Mucosa of stomach (tissue), 1 donor: ENCODE measurements around the gene EID1.
A peak's percentile ranks its signal among the peaks of the same experiment; 100 is the strongest.
"Not testable (repeated sequence)": the region's sequence is repeated elsewhere in the genome, so short reads cannot be mapped to it uniquely, and the experiment has no call there.

Source experiments
- H3K27me3 ChIP-seq: one replicate; pipeline ENCODE4 v1.7.0; 2013; ENCODE audit warnings: mild to moderate bottlenecking, low read length; ENCODE audit not compliant: control insufficient read depth, insufficient read depth
- H3K36me3 ChIP-seq: one replicate; pipeline ENCODE4 v1.7.0; 2013; ENCODE audit warnings: low read length; ENCODE audit not compliant: control insufficient read depth, insufficient read depth
- H3K4me1 ChIP-seq: one replicate; pipeline ENCODE4 v1.7.0; 2013; ENCODE audit warnings: mild to moderate bottlenecking, low read length; ENCODE audit not compliant: control insufficient read depth, insufficient read depth
- H3K4me3 ChIP-seq: one replicate; pipeline ENCODE4 v1.7.0; 2013; ENCODE audit warnings: low read length
- H3K9ac ChIP-seq: one replicate; pipeline ENCODE4 v1.7.0; 2013; ENCODE audit warnings: mild to moderate bottlenecking, low read length, moderate library complexity
- H3K9me3 ChIP-seq: one replicate; pipeline ENCODE4 v1.7.0; 2013; ENCODE audit warnings: mild to moderate bottlenecking, low read length, moderate library complexity; ENCODE audit not compliant: control insufficient read depth
- donor health status: Pancreatic carcinoma.

The EID1 gene, protein sequence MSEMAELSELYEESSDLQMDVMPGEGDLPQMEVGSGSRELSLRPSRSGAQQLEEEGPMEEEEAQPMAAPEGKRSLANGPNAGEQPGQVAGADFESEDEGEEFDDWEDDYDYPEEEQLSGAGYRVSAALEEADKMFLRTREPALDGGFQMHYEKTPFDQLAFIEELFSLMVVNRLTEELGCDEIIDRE

DNA sequence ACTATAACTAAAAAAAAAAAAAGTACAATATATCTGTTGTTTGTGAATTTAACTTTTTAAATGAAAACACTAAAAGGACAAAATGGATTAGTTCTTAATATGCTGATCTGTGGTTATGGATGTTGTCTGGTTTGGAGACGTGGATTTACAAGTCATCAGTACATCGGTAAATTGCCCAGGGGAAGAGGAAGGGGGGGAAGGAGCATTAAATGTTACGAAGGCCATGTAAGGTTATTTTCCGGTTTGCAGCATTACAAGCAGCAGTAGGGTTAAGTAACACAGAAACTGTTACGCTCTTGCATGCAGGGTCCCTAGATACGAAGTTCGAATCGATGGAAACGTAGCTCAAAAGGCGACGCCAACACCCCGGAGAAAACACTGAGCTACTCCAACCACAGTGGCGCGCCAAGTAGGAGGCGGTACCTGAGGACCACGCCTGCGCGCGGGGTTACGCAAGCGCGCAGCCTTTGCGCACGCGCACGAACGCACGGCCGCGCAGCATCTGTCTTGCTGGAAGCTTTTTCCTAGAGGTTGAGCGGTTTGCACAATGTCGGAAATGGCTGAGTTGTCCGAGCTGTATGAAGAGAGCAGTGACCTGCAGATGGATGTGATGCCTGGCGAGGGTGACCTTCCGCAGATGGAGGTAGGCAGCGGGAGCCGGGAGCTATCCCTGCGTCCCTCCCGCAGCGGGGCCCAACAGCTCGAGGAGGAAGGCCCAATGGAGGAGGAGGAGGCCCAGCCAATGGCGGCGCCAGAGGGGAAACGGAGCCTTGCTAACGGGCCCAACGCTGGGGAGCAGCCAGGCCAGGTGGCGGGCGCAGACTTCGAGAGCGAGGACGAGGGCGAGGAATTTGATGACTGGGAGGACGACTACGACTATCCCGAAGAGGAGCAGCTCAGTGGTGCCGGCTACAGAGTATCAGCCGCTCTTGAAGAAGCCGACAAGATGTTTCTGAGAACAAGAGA is at the start of gene EID1:
TSS of gene EID1 (plus strand) at position 505 of the 966 bp plus-strand sequence. CDS start at position 548, 43 bp downstream.
- H3K9ac ChIP-seq = peak within 1 kb of the TSS; percentile 87
- no peaks in the 10 kb centered on the region for H3K27me3 ChIP-seq
- H3K9me3 ChIP-seq = no peaks in the 10 kb centered on the region
- H3K4me1 ChIP-seq = peaks cover 6% of the 10 kb centered on the region
- peak within 1 kb of the TSS; percentile 89 for H3K4me3 ChIP-seq
- H3K36me3 ChIP-seq = no peaks in the 10 kb centered on the region

DNA sequence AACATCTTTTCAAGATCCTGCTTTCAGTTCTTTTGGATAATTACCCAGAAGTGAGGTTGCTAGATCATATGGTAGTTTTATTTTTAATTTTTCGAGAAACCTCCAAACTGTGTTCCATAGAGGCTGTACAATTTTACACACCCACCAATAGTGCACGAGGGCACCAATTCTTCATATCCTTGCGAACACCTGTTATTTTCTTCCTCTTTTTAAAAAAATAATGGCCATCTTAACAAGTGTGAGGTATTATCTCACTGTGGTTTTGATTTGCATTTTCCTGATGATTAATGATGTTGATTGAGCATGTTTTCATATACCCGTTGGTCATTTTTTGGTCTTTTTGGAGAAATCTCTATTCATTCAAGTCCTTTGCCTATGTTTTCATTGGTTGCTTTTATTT is 49.5 kb upstream of the EID1 start:
- H3K9me3 ChIP-seq = no peaks in the 10 kb centered on the region
- H3K4me3 ChIP-seq = no peak overlapping the region
- no peak overlapping the region for H3K9ac ChIP-seq
- no peaks in the 10 kb centered on the region for H3K4me1 ChIP-seq
- no peaks in the 10 kb centered on the region for H3K27me3 ChIP-seq
- H3K36me3 ChIP-seq = no peaks in the 10 kb centered on the region

DNA sequence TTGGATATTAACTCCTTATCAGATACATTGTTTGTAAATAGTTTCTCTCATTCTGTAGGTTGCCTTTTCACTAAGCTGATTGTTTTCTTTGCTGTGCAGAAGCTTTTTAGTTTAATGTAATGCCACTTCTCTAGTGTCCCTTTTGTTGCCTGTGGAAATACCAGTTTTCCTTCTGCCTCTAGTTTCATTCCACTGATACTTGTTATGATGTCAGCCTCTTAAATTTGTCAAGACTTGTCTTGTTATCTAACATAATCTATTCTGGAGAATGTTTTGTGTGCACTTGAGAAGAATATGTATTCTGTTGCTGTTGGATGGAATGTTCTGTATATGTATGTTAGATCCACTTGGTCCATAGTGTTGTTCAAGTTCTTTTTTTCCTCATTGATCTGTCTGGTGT is 49.0 kb upstream of the EID1 start:
- Histone ChIP-seq H3K9ac (no peak overlapping the region), H3K36me3 (no peaks in the 10 kb centered on the region), H3K4me1 (no peaks in the 10 kb centered on the region), H3K4me3 (no peak overlapping the region), H3K27me3 (no peaks in the 10 kb centered on the region), H3K9me3 (no peaks in the 10 kb centered on the region)

DNA sequence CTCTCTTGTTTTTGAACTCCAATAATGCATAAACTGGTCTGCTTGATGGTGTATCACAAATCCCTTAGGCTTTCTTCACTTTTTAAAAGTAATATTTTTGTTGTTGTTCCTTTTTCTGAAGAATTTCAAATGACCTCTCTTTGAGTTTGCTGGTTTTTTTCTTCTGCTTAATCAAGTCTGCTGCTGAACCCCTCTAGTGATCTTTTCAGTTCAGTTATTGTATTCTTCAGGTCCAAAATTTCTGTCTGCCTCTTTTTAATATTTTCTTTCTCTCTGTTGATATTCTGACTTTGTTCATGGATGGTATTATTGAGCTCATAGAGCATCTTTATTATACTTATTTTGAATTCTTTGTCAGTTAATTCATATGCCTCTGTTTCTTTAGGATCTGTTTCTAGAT is 45.3 kb upstream of the EID1 start:
- Histone ChIP-seq H3K9me3 (no peaks in the 10 kb centered on the region), H3K27me3 (no peaks in the 10 kb centered on the region), H3K9ac (no peak overlapping the region), H3K4me3 (no peak overlapping the region), H3K4me1 (no peaks in the 10 kb centered on the region), H3K36me3 (no peaks in the 10 kb centered on the region)

DNA sequence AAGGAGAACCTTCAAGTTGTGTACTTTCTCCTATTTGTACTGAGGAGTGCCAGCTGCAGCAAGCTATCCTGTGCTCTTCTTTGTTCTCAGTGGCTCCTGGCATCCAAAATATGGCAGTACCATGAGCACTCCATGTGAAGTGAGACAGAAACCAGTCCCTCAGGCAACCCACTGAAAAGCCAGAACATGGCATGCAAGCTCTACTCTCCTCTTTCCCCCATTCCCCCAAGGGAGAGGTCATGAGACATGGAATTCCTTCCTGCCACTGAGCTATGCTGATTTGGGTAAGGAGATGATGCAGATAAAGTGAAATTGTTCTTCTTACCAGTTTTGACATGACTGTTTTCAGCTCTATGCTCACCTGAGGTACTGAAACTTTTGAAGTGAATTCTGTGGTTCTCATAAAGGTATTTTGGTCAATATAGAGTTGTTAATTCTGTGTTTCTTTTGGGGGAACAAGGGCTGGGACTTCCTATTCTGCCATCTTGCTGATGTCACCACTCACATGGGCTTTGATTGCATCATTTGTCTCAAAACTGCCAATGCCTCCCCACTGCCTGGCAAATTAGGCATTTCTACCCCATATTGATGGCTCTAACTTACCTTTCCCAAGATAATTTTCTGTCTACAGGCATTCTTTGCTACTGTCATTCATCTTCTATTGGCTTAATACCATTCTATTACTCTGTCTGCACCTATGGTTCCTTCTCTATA is 44.3 kb upstream of the EID1 start:
- no peaks in the 10 kb centered on the region for H3K4me1 ChIP-seq
- no peak overlapping the region for H3K9ac ChIP-seq
- no peak overlapping the region for H3K4me3 ChIP-seq
- no peaks in the 10 kb centered on the region for H3K36me3 ChIP-seq
- no peaks in the 10 kb centered on the region for H3K9me3 ChIP-seq
- H3K27me3 ChIP-seq = no peaks in the 10 kb centered on the region

DNA sequence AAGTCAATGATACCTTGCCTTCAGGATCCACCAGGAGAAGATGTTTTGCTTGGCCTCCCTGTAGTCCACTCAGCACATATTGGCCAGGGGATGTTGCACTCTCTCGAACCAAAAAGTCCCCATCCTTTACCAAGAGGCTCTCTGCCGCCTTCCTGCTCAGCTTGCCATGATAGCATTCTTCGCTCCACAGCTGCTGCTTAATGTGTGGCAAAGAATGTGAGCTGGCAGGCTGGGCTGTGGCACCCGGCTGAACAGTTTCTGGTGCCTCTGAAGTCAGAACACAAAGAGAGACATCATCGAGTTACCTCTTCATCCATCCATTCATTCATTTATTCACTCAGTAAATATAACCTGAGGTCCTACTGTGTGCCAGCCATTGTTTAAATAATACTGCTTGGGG is 43.2 kb upstream of the EID1 start:
- no peaks in the 10 kb centered on the region for H3K4me1 ChIP-seq
- H3K27me3 ChIP-seq = no peaks in the 10 kb centered on the region
- no peaks in the 10 kb centered on the region for H3K36me3 ChIP-seq

DNA sequence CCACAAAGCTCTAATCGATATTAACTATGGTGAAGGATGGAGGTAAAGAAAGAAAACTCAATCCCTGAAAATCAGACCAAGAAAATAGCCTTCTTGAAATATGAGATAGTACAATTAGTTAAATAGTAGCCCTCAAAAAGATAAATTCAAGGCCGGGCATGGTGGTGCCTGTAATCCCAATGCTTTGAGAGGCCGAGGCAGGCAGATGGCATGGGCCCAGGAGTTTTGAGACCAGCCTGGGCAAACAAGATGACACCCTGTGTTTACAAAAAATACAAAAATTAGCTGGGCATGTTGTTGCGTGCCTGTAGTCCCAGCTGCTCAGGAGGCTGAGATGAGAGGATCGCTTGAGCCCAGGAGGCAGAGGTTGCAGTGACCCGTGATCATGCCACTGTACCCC is 35.4 kb upstream of the EID1 start:
- H3K27me3 ChIP-seq = no peaks in the 10 kb centered on the region
- H3K36me3 ChIP-seq = no peaks in the 10 kb centered on the region
- H3K4me3 ChIP-seq = no peak overlapping the region
- H3K9me3 ChIP-seq = no peaks in the 10 kb centered on the region
- no peaks in the 10 kb centered on the region for H3K4me1 ChIP-seq
- no peak overlapping the region for H3K9ac ChIP-seq

More for the DNA sequence above, 43.2 kb upstream of the EID1 start:
- Histone ChIP-seq H3K9ac (no peak overlapping the region), H3K4me3 (no peak overlapping the region), H3K9me3 (no peaks in the 10 kb centered on the region)

DNA sequence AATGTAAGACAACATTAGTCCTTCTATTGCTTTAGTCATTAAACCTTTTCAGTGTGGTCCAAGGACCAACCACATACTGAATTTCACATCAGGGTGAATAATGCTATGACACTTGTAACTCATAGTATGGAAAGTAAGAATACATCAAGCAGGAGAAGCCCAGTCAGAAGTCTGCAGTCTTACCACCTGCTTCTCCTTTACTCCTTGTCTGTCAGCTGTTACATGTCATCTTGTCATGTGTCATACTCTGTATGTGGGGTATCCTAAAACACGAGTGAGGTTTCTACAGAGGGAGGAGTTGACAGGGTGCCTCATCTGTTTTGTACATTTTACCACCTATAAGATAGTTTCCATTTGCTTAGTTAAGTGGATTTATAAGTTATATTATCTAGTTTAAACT is 32.8 kb upstream of the EID1 start:
- Histone ChIP-seq H3K4me3 (no peak overlapping the region), H3K36me3 (no peaks in the 10 kb centered on the region), H3K9me3 (no peaks in the 10 kb centered on the region), H3K27me3 (no peaks in the 10 kb centered on the region), H3K4me1 (no peaks in the 10 kb centered on the region), H3K9ac (no peak overlapping the region)

DNA sequence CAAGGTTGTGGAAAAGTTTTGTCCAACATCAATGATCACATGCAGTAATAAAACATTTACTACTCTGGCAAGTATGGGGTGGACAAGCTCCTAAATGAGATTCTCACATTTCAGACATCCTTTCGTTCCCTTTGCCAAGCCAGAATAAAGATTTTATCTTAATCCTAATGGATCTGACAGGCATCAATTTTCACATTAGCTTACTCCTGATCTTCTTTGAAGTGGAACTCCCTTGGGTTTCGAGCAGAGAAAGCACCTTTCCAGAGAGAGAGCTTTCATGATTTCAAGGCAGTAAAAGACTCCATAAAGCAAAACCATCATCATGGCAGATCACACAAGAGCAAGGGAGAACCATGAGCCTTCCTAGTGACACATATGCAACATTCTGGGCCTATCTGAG is 27.3 kb upstream of the EID1 start:
- Histone ChIP-seq H3K4me1 (no peaks in the 10 kb centered on the region), H3K4me3 (no peak overlapping the region), H3K9me3 (no peaks in the 10 kb centered on the region), H3K36me3 (no peaks in the 10 kb centered on the region), H3K9ac (no peak overlapping the region), H3K27me3 (no peaks in the 10 kb centered on the region)

DNA sequence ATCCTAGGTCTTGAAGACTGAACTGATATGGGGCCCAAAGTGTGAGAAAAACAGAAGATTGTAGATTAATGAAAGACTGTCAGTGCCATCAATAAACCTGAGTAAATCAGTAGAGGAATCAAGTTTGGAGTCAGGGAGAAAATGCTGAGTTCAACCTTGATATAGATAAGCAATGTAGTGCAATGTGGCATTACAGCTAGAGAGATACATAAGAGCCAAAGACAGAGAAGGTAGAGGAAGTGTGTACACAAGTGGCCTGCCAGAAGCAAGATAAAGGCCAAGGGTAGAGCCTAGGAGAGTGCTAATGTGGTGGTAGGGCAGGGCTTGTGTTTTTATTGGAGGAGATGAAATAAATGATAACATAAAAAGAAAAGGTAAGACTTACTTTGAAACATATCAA is 26.0 kb upstream of the EID1 start:
- Histone ChIP-seq H3K4me3 (no peak overlapping the region), H3K9me3 (no peaks in the 10 kb centered on the region), H3K9ac (no peak overlapping the region), H3K36me3 (no peaks in the 10 kb centered on the region), H3K4me1 (no peaks in the 10 kb centered on the region), H3K27me3 (no peaks in the 10 kb centered on the region)

DNA sequence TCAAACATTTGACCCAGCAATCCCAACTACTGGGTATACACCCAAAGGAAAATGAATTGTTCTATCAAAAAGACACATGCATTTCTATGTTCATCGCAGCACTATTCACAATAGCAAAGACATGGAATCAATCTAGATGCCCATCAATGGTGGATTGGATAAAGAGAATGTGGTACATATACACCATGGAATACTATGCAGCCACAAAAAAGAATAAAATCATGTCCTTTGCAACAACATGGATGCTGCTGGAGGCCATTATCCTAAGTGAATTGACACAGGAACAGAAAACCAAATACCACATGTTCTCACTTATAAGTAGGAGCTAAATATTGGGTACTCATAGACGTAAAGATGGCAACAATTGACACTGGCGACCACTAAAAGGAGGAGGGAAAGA is 23.5 kb upstream of the EID1 start:
- H3K27me3 ChIP-seq, H3K4me1 ChIP-seq, H3K4me3 ChIP-seq, H3K36me3 ChIP-seq, H3K9me3 ChIP-seq, H3K9ac ChIP-seq: not testable (repeated sequence)
